MM.1S (cell line): ENCODE data around the gene RNF150.

Source experiments
- DNase-seq: peaks from one replicate; pipeline ENCODE4 v3.0.0-alpha.2; 2015
- H2AFZ ChIP-seq: fragments of 300-600 bp; sonication (generic); 2 replicates; pipeline ENCODE4 v1.6.0; 2016; ENCODE audit warnings: antibody characterized with exemption, low read length
- H3F3A ChIP-seq: fragments of 300-600 bp; sonication (generic); 2 replicates; pipeline ENCODE4 v1.6.1; 2016; ENCODE audit warnings: mild to moderate bottlenecking, antibody characterized with exemption, low read length, moderate library complexity, mixed read lengths; ENCODE audit not compliant: insufficient read depth
- H3K27ac ChIP-seq: fragments of 300-600 bp; sonication (generic); 2 replicates; pipeline ENCODE4 v1.5.1; 2016; ENCODE audit warnings: mild to moderate bottlenecking, low read length
- H3K27me3 ChIP-seq: fragments of 300-600 bp; sonication (generic); replicated peaks from 2 replicates; pipeline ENCODE4 v1.6.0; 2016; ENCODE audit warnings: low read length; ENCODE audit not compliant: insufficient read depth
- H3K36me3 ChIP-seq: fragments of 300-600 bp; sonication (generic); replicated peaks from 2 replicates; pipeline ENCODE4 v1.6.1; 2016; ENCODE audit warnings: mild to moderate bottlenecking, low read length, mixed read lengths; ENCODE audit not compliant: insufficient read depth
- H3K4me1 ChIP-seq: fragments of 300-600 bp; sonication (generic); 2 replicates; pipeline ENCODE4 v1.6.1; 2016; ENCODE audit warnings: low read length, mixed read lengths
- H3K4me2 ChIP-seq: fragments of 300-600 bp; sonication (generic); 2 replicates; pipeline ENCODE4 v1.6.0; 2016; ENCODE audit warnings: low read depth, low read length
- H3K4me3 ChIP-seq: fragments of 300-600 bp; sonication (generic); 2 replicates; pipeline ENCODE4 v1.5.1; 2016; ENCODE audit warnings: low read length, mixed read lengths
- H3K79me2 ChIP-seq: fragments of 300-600 bp; sonication (generic); 2 replicates; pipeline ENCODE4 v1.6.1; 2016; ENCODE audit warnings: mixed run types, low read length, mixed read lengths
- H3K9ac ChIP-seq: fragments of 300-600 bp; sonication (generic); 2 replicates; pipeline ENCODE4 v1.6.1; 2016; ENCODE audit warnings: low read length, mixed read lengths
- H3K9me2 ChIP-seq: fragments of 300-600 bp; sonication (generic); replicated peaks from 2 replicates; pipeline ENCODE4 v1.6.1; 2016; ENCODE audit warnings: mild to moderate bottlenecking, low read length, mixed read lengths; ENCODE audit not compliant: insufficient read depth
- H3K9me3 ChIP-seq: fragments of 300-600 bp; sonication (generic); replicated peaks from 2 replicates; pipeline ENCODE4 v1.6.1; 2016; ENCODE audit warnings: mild to moderate bottlenecking, low read length, mixed read lengths; ENCODE audit not compliant: insufficient read depth
- H4K20me1 ChIP-seq: fragments of 300-600 bp; sonication (generic); 2 replicates; pipeline ENCODE4 v1.6.1; 2016; ENCODE audit warnings: mild to moderate bottlenecking, low read length, moderate library complexity, mixed read lengths; ENCODE audit not compliant: insufficient read depth
- CTCF ChIP-seq: fragments of 300-600 bp; sonication (generic); IDR thresholded peaks from 2 replicates; pipeline ENCODE4 v1.5.1; 2016; ENCODE audit warnings: antibody characterized with exemption, low read length, mixed read lengths
- EZH2 ChIP-seq: fragments of 300-600 bp; sonication (generic); optimal IDR thresholded peaks from 2 replicates; pipeline ENCODE3; 2017; ENCODE audit warnings: low read depth, mild to moderate bottlenecking, antibody characterized with exemption, low read length, mixed read lengths
- EZH2phosphoT487 ChIP-seq: fragments of 300-600 bp; sonication (generic); IDR thresholded peaks from 2 replicates; pipeline ENCODE4 v1.6.1; 2018; ENCODE audit warnings: antibody characterized with exemption, low read length

Gene RNF150

GRCh38 chr4:140943486-140944198 lies 189.6 kb downstream of the RNF150 start:
- Histone ChIP-seq H3K9me3 (no peaks in the 10 kb centered on the region), H2AFZ (no peak overlapping the region), H3K9me2 (no peaks in the 10 kb centered on the region), H3K4me3 (no peak overlapping the region), H3K27ac (no peak overlapping the region), H3K79me2 (no peaks in the 10 kb centered on the region), H3K27me3 (no peaks in the 10 kb centered on the region), H4K20me1 (no peaks in the 10 kb centered on the region), H3K4me2 (no peak overlapping the region), H3F3A (no peaks in the 10 kb centered on the region), H3K36me3 (no peaks in the 10 kb centered on the region), H3K4me1 (no peaks in the 10 kb centered on the region), H3K9ac (no peak overlapping the region)
- DNase-seq: no peak
- no peak for TF ChIP-seq EZH2
- TF ChIP-seq CTCF: no peak
- no peak for TF ChIP-seq EZH2phosphoT487

- Histone ChIP-seq H3K36me3 (no peaks in the 10 kb centered on the region), H3K9ac (no peak overlapping the region), H3K4me2 (no peak overlapping the region), H3K9me3 (no peaks in the 10 kb centered on the region), H3K4me1 (no peaks in the 10 kb centered on the region), H3K9me2 (no peaks in the 10 kb centered on the region), H3K79me2 (no peaks in the 10 kb centered on the region), H4K20me1 (no peaks in the 10 kb centered on the region), H3K4me3 (no peak overlapping the region), H2AFZ (no peak overlapping the region), H3F3A (no peaks in the 10 kb centered on the region), H3K27ac (no peak overlapping the region), H3K27me3 (no peaks in the 10 kb centered on the region)
- no peak for TF ChIP-seq EZH2phosphoT487
- TF ChIP-seq EZH2: no peak
- no peak for TF ChIP-seq CTCF
- DNase-seq: no peak
These were observed 192.7 kb downstream of the RNF150 start for GRCh38 chr4:140940589-140940988.

GRCh38 chr4:140937866-140938265 lies 195.4 kb downstream of the RNF150 start:
- TF ChIP-seq CTCF: no peak
- no peak for TF ChIP-seq EZH2
- TF ChIP-seq EZH2phosphoT487: no peak
- H3K27ac ChIP-seq: no peak overlapping the region
- DNase-seq: no peak

More at GRCh38 chr4:140937866-140938265, 195.4 kb downstream of the RNF150 start:
- Histone ChIP-seq H3K4me1 (no peaks in the 10 kb centered on the region), H3K27me3 (no peaks in the 10 kb centered on the region), H3K9ac (no peak overlapping the region), H4K20me1 (no peaks in the 10 kb centered on the region), H3K9me3 (no peaks in the 10 kb centered on the region), H3K36me3 (no peaks in the 10 kb centered on the region), H3K79me2 (no peaks in the 10 kb centered on the region), H2AFZ (no peak overlapping the region), H3F3A (no peaks in the 10 kb centered on the region), H3K9me2 (no peaks in the 10 kb centered on the region), H3K4me2 (no peak overlapping the region), H3K4me3 (no peak overlapping the region)
